GM18526 (cell line): ENCODE data around the gene PLEKHM3.

Source experiments
- POLR2A ChIP-seq: IDR thresholded peaks from 3 replicates; pipeline ENCODE4 v1.6.1; 2011; ENCODE audit not compliant: insufficient read length; ENCODE audit errors: extremely low read depth

The PLEKHM3 gene, protein sequence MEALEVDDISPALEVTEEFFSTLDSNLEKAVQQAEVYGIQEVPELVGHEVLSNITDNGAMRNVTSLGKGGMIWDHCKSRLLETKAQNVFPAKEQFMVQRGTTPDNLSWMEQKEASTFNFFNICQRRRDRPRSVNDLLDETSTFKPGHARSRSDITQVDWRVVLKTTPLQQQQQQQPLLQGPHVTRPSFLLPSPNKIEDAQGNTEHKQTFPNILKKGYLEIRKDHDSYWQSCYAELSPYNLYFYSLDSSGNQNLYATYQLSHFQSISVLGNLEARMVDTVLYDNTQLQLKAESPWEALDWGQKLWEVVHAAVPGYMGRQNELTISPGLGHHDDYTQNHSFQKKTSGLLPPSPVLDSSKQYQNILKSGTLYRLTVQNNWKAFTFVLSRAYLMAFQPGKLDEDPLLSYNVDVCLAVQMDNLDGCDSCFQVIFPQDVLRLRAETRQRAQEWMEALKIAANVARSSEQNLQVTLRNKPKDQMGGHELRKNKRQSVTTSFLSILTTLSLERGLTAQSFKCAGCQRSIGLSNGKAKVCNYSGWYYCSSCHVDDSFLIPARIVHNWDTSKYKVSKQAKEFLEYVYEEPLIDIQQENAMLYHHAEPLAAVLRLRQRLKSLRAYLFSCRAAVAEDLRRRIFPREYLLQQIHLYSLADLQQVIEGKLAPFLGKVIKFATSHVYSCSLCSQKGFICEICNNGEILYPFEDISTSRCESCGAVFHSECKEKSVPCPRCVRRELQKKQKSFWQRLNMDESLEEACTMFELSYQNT

DNA sequence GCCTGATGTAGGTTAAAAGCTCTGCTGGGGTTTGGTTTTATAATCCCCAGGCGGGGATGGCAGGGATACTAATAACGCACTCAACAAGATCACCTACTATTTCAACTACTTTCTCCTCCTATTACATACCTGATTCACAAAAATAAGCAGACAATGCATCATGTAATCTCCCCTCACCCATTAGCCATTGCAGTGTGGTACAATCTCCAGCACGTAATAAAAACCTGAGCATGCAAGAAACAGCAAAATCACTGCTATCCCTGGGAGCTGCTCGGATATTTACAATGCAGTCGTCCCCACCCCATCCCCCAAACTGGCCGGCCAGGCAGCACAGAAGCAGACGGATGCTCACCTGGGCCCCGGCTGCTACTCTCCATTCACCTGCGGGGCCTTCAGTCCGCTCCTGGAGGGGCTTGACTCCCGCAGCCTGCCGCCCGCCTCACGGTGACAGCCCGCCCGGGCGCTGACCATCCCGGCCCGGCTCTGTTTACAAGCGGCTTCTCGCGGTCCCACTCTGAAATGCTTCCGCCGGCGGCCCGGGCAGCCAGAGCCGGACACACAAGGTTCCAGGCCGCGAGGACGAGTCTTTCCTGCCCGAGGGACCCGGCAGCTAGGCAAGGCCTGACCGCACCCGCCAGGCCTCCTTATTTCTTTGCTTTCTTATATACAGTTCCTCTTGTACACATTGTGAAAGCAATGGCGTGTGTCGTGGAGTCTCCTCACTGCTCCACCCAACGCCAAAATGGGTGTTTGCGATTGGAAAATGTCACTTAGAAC lies at the start of gene PLEKHM3:
PLEKHM3 (minus strand) TSS at position 491 of the 777 bp plus-strand sequence. CDS start 23,888 bp downstream, outside the sequence.
- peak; percentile 80 for TF ChIP-seq POLR2A

DNA sequence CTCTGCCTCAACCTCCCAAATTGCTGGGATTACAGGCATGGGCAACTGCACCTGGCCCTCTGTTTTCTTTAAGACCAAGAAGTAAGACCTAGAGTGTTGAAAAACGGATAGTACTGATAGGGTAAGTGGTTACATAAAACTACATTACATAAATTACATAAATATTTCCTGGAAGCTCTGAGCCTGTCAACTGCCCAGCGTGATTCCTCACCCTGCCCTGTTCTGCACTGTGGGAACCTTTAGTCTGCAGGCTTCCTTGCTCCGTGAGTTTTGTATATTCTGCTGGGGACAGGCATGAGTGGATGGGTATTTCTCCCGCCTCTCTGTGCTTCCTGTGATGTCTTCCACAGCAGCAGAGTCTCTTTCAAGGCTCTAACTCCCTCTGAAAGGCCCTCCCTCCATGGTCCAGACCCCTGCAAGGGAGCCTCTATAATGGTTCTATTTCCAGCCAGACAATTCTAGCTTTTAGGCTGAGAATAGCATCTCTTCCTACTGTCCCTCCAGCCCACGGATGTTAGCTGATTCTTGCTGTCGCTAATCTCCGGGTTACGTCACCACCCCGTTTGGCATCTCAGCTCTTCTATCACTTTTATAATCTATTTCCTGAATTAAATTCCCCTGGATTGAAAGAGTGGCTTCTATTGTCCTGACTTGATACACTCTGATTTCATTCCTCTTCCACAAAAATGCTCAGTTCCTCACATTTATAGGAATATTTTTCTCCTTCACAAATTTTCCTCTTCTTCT lies 49.5 kb upstream of the PLEKHM3 start:
- no peak for TF ChIP-seq POLR2A

DNA sequence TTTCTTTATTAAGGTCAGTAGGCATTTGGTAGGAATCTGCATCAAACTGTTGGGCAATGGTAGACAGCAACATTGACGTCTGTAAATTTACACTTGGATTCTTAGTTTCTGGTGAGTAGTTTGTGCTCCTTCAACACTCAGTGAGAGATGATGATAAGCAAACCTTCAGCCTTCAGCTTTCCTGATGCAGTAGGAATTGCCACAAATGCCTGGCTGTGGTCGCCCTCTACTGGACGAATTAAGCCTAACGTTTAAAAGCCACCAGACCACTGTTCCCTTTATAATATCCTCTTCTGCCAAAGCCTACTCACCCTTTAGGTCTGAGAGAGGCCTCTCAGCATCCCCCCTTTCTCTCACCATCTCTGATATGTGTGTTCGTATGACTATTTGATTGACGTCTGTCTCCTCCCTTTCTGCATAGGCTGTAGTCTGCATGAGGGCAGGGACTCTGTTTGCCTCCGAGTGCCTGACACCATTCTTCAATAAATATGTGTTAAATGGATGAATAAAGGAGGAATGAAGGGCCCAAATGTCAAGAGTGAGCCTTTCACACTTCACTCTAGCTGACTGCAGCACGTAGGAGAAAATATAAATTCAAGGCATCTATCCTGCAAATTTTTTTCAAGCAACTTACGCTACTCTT lies 47.0 kb upstream of the PLEKHM3 start:
- no peak for TF ChIP-seq POLR2A

DNA sequence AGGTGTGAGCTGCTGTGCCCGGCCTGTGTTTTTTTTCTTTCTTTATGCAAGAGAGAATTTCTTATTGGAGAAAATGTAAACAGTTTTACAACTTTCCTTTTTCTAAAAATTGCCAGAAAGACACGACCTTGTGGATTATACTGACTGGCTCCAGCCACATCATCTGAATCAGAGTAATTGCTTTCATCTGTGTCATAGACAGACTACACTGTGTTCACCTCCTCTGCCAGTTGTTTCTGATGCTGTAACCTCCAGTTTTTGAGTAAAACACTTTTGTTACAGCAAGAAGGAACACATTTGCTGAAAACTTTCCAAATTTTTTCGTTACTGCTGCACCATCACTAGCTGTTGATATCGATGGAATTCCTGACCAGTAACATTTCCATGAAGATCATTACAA lies 43.9 kb upstream of the PLEKHM3 start:
- TF ChIP-seq POLR2A = no peak

DNA sequence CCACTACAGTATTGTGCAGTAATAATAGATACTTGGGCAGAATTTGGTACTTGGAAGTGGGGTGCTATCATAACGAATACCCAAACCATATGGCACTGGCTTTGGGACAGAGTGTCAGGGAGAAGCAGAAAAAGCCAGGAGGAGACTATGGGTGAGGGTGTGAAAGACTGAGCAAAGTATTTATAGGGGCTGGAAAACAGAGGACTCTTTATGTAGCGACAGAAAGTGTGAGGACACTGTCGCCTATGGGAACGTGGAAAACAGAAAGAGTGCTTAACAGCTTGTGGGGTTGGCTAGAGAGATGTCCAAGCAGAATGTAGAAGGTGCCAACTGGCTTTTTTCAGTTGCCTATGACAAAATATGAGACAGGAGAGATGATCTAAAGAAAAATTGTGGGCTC lies 40.7 kb upstream of the PLEKHM3 start:
- TF ChIP-seq POLR2A = no peak

DNA sequence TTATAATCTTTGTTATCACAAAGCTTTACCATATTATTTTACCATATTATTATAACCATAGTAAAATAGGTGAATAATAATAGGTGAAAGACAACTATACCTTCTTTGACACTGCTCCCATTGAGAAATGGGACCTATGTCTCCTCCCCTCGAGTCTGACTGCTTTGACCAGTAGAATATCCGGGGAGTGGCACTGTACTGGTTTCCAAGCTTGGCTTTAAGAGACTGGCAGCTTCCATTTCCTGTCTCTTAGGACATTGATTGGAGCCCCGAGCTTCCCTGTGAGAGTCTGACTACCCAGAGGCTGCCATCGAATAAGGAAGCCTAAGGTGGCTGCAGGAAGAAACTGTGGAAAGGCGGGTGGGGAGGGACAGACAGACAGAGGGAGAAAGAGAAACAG lies 40.1 kb upstream of the PLEKHM3 start:
- TF ChIP-seq POLR2A = no peak

DNA sequence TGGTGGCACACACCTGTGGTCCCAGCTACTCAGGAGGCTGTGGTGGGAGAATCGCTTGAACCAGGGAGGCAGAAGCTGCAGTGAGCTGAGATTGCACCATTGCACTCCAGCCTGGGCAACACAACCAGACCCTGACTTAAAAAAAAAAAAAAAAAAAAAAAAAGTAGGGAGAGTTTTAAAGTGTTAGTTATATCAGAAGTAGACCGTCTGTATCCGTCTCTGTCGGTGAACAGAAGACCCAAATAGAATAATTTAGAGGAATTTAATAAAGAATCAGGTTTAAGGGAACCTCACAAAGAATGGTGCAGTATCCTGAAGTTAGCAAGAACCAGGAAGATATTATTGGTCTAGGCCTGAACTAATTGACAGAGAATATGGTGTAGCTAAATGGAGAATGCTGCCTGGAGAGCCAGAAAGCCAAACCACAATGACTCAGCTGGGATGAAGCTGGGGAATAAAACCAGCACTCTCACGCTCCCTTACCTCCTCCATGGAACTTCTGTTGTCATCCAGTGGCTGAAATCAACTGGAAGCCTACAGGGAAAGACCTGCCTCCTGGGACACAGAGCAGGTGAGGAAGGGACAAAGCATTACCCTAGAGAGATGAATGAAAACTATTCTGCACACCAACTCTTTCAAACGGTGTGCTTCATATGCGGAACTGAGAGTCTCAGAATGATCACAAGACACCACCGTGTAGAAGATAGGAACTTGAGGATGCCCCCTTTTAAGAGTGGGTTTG lies 39.1 kb upstream of the PLEKHM3 start:
- no peak for TF ChIP-seq POLR2A

DNA sequence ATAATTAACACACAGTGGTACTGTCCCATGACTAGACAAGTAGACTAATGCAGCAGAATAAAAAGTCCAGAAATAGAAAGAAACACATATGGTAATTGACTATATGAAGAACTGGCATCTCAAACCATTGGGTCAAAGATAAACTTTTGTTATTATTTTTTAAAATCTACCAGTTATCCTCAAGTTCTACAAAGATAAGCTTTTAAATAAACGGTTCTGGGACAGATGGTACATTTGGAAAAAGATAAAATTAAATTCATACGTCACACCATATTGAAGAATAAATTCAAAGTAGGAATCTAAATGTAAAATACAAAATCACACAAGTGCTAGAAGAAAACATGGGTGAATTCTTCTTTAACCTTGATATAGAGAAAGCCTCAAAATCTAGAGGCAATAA lies 37.6 kb upstream of the PLEKHM3 start:
- no peak for TF ChIP-seq POLR2A

DNA sequence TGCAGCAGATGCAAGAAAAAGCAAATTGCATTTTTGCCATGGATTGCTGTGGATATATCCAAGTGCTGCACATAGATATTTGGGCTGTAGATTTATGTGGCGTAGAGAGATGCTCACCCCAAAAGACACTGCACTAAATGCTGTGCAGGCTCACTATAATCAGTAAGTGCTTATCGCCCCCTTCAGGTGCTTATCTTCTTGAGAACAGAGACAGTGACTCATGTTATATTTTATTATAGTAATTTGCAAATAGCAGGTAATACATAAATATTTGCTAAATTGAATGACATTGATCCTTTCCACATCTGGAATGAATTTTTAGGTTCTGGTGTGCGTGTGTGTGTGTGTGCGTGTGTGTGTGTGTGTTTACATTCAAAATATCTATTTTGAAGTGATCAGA lies 36.8 kb upstream of the PLEKHM3 start:
- TF ChIP-seq POLR2A = no peak

DNA sequence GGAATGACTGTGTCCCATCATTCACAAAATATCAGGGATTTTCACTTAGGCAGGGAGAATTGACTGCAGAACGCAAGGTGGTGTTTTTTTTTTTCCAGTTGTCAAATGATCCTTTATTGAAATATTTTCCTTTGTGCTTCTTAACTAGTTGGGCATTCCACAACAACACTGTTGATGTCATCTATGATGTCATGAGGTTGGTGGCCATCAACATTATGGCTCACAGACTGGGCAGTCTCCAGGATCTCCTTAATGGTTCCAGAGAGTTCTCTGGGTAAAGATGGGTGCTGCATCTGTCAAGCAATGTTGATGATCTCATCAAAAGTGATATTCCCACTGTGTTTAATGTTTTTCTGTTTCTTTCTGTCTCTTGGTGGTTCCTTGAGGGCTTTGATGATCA lies 31.8 kb upstream of the PLEKHM3 start:
- TF ChIP-seq POLR2A = no peak

DNA sequence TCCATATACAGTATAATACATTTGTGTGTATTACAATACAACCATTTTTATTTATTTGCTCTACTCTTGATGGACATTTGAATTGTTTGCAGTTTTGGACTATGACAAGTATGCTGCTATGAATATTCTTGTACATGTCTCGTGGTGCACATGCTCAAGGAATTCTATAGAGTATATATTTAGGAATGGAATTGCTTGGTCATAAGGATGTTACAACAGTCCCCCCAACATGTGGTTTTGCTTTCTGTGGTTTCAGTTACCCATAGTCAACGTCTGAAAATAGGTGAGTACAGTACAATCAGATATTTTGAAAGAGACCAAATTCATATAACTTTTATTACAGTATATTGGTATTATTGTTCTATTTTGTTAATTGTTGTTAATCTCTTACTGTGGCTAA lies 24.1 kb upstream of the PLEKHM3 start:
- no peak for TF ChIP-seq POLR2A

DNA sequence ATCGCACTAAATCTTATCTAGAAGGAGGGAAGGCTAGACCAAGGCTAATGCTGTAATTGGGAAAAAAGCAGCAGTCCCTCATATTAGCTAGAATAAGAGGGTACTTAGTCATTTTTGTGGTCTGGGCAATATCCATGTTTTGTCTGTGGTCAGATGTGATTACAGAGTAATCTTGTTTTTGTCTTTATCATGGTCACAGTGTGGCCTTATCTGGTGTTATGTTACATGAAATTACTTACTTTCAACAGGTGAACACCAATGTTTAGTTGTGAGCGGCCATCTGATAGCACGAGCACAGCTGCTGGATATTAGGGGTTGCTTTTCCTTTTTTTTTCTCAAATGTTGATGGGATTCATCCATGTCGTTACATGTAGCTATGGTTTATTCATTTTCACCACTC lies 23.7 kb upstream of the PLEKHM3 start:
- TF ChIP-seq POLR2A = no peak

DNA sequence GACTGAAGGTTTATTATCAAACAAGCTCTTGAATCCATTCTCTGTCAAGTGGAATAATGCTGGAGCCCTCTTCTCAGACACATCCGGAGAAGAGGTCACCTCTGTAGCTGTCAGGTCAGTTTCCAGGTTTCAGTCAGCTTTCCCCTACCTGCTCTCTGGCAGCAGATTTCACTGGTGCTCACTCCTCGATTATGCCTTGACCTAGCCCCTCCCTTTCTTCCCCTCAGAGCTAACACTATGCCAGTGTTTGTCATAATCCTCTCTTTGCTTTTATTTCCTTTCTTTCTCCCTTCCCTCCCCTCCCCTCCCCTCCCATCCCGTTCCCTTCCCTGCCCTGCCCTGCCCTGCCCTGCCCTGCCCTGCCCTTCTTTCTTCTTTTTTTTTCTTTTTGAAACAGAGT lies 22.5 kb upstream of the PLEKHM3 start:
- TF ChIP-seq POLR2A = no peak

DNA sequence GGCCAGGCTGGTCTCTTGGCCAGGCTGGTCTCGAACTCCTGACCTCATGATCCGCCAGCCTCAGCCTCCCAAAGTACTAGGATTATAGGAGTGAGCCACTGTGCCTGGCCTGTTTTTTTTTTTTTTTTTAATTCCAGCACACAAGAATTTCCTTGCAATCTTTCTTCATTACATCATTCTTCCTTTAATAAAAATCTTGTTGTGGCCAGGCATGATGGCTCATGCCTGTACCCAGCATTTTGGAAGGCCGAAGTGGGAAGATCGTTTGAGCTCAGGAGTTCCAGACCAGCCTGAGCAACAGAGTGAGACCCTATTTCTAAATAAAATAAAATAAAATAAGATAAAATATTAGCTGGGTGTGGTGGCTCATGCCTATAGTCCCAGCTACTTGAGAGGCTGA lies 21.4 kb upstream of the PLEKHM3 start:
- no peak for TF ChIP-seq POLR2A
